ENCODE results near the gene CNEP1R1.
A peak's percentile ranks its signal among the peaks of the same experiment; 100 is the strongest.

The CNEP1R1 gene

GRCh38 chr16:50058091-50058771, 33.2 kb downstream of the CNEP1R1 start:
- H3K4me3 ChIP-seq (ENCODE audit: low read depth, low read length), result no peak overlapping the region
- TF ChIP-seq CTCF (conservative IDR thresholded peaks at IDR 0.05; ENCODE audit: low read depth, low read length), result no peak
- DNase-seq (ENCODE audit: low read depth), result no peak

GRCh38 chr16:50059111-50059510, 34.1 kb downstream of the CNEP1R1 start:
- no peak for DNase-seq (ENCODE audit: low read depth)
- no peak for TF ChIP-seq CTCF (conservative IDR thresholded peaks at IDR 0.05; ENCODE audit: low read depth, low read length)
- no peak overlapping the region for H3K4me3 ChIP-seq (ENCODE audit: low read depth, low read length)

- TF ChIP-seq CTCF (conservative IDR thresholded peaks at IDR 0.05; ENCODE audit: low read depth, low read length), result no peak
- no peak for DNase-seq (ENCODE audit: low read depth)
- H3K4me3 ChIP-seq (ENCODE audit: low read depth, low read length), result no peak overlapping the region
Measured at GRCh38 chr16:50059669-50060068, 34.6 kb downstream of the CNEP1R1 start.

GRCh38 chr16:50061326-50061725, 36.3 kb downstream of the CNEP1R1 start:
- DNase-seq (ENCODE audit: low read depth), result no peak
- no peak overlapping the region for H3K4me3 ChIP-seq (ENCODE audit: low read depth, low read length)
- no peak for TF ChIP-seq CTCF (conservative IDR thresholded peaks at IDR 0.05; ENCODE audit: low read depth, low read length)

- no peak for TF ChIP-seq CTCF (conservative IDR thresholded peaks at IDR 0.05; ENCODE audit: low read depth, low read length)
- DNase-seq (ENCODE audit: low read depth), result no peak
- H3K4me3 ChIP-seq (ENCODE audit: low read depth, low read length), result peak overlapping the region; percentile 31
Measured at GRCh38 chr16:50065241-50065623, 40.2 kb downstream of the CNEP1R1 start.

- TF ChIP-seq CTCF (conservative IDR thresholded peaks at IDR 0.05; ENCODE audit: low read depth, low read length), result no peak
- peak within 1 kb of the TSS; percentile 100 for H3K4me3 ChIP-seq (ENCODE audit: low read depth, low read length)
- peak; percentile 96 for DNase-seq (ENCODE audit: low read depth)
Measured at GRCh38 chr16:50065624-50066481, 40.8 kb downstream of the CNEP1R1 start, which contains the start of gene HEATR3. TSS of gene HEATR3 (plus strand) at chr16:50065970. CDS start at chr16:50066132, 162 bp downstream.
